ENCODE results near the gene PASK.

GRCh38 chr2:241155936-241156335 is 6.7 kb upstream of the PASK start:
- TF ChIP-seq CTCF (IDR thresholded peaks at IDR 0.05) (no peak), EZH2 (IDR thresholded peaks at IDR 0.05; ENCODE audit: borderline replicate concordance, insufficient read depth, low read depth, low read length, poor library complexity, severe bottlenecking) (no peak)

All from B cell (primary cell).